IMR-90 (cell line): ENCODE measurements around the gene LDAH. TPM values are rescaled to one million over a fixed set of nuclear protein-coding genes. Genes with fewer than 3 reads are reported as not detected.

Experiments used
- ATAC-seq: fragments of 200-7000 bp; cut with Tn5 transposase; 2 replicates; pipeline ENCODE4 v1.9.1; 2020; ENCODE audit warnings: low read depth, mild to moderate bottlenecking, moderate library complexity
- BruUV-seq: library from RNA; stranded (reverse); fragments of 400-500 nt; replicated peaks from 2 replicates; lab custom pipeline; 2021; lab: Mats Ljungman, UMichigan
- CTCF ChIA-PET: fragments of 300-600 bp; formaldehyde crosslinking; extraction: SDS; loops from one replicate; lab custom pipeline; 2021; ENCODE audit warnings: antibody characterized with exemption; lab: Yijun Ruan, JAX
- POLR2A ChIA-PET: fragments of 300-600 bp; sonication (Branson Sonifier 250); formaldehyde crosslinking; loops from one replicate; lab custom pipeline; 2022; ENCODE audit warnings: antibody characterized with exemption; ENCODE audit not compliant: unreplicated experiment; lab: Charles Lee
- DNase-seq: peaks from one replicate; pipeline ENCODE4 v3.0.0; 2013
- H2AFZ ChIP-seq: replicated peaks from 2 replicates; pipeline ENCODE3; 2013; ENCODE audit warnings: low read length, mild to moderate bottlenecking; ENCODE audit not compliant: poor library complexity
- H2AK5ac ChIP-seq: 2 replicates; pipeline ENCODE4 v1.6.1; 2013; ENCODE audit warnings: low read depth, low read length, inconsistent platforms
- H2AK9ac ChIP-seq: replicated peaks from 2 replicates; pipeline ENCODE3; 2013; ENCODE audit warnings: mild to moderate bottlenecking, low read depth, low read length, moderate library complexity; ENCODE audit not compliant: poor library complexity
- H2BK120ac ChIP-seq: 2 replicates; pipeline ENCODE4 v1.6.1; 2013; ENCODE audit warnings: low read depth, low read length, inconsistent platforms
- H2BK15ac ChIP-seq: 3 replicates; pipeline ENCODE4 v1.6.1; 2013; ENCODE audit warnings: low read depth, low read length, inconsistent platforms
- H2BK20ac ChIP-seq: 2 replicates; pipeline ENCODE4 v1.6.1; 2013; ENCODE audit warnings: low read depth, mild to moderate bottlenecking, inconsistent platforms, low read length, moderate library complexity
- H2BK5ac ChIP-seq: 2 replicates; pipeline ENCODE4 v1.6.1; 2013; ENCODE audit warnings: mild to moderate bottlenecking, low read depth, low read length, inconsistent platforms; ENCODE audit not compliant: poor library complexity, severe bottlenecking
- H3K14ac ChIP-seq: replicated peaks from 2 replicates; pipeline ENCODE4 v1.6.1; 2013; ENCODE audit warnings: low read depth, low read length, inconsistent platforms
- H3K18ac ChIP-seq: 2 replicates; pipeline ENCODE4 v1.6.1; 2013; ENCODE audit warnings: low read depth, low read length, control low read depth
- H3K23ac ChIP-seq: 2 replicates; pipeline ENCODE4 v1.6.1; 2013; ENCODE audit warnings: low read depth, low read length, inconsistent platforms
- H3K27ac ChIP-seq: 2 replicates; pipeline ENCODE4 v1.5.1; 2013; ENCODE audit warnings: mild to moderate bottlenecking, control low read depth, low read length; ENCODE audit not compliant: insufficient read depth
- H3K27me3 ChIP-seq: 2 replicates; pipeline ENCODE4 v1.6.1; 2013; ENCODE audit warnings: low read length; ENCODE audit not compliant: control insufficient read depth, insufficient read depth
- H3K36me3 ChIP-seq: 2 replicates; pipeline ENCODE4 v1.6.1; 2013; ENCODE audit warnings: low read length, mixed read lengths; ENCODE audit not compliant: control insufficient read depth, insufficient read depth
- H3K4ac ChIP-seq: 2 replicates; pipeline ENCODE4 v1.6.1; 2013; ENCODE audit warnings: low read depth, low read length, inconsistent platforms
- H3K4me1 ChIP-seq: 2 replicates; pipeline ENCODE4 v1.6.1; 2013; ENCODE audit warnings: low read length, mixed read lengths; ENCODE audit not compliant: control insufficient read depth, insufficient read depth
- H3K4me2 ChIP-seq: 2 replicates; pipeline ENCODE4 v1.6.1; 2013; ENCODE audit warnings: low read depth, mild to moderate bottlenecking, control low read depth, low read length, moderate library complexity
- H3K4me3 ChIP-seq: 2 replicates; pipeline ENCODE4 v1.5.1; 2013; ENCODE audit warnings: low read depth, mild to moderate bottlenecking, control low read depth, low read length, moderate library complexity; ENCODE audit not compliant: insufficient read depth
- H3K56ac ChIP-seq: 2 replicates; pipeline ENCODE4 v1.6.1; 2013; ENCODE audit warnings: low read length, inconsistent platforms; ENCODE audit not compliant: insufficient read depth; ENCODE audit errors: extremely low read depth
- H3K79me1 ChIP-seq, 2 experiments: 2 replicates each; pipeline ENCODE4 v1.6.1; 2013; ENCODE audit warnings: low read length in 2 of 2, inconsistent platforms in 1 of 2, low read depth in 1 of 2
- H3K9ac ChIP-seq: 2 replicates; pipeline ENCODE4 v1.6.1; 2013; ENCODE audit warnings: low read depth, low read length, control low read depth
- H3K9me1 ChIP-seq: 2 replicates; pipeline ENCODE4 v1.6.1; 2013; ENCODE audit warnings: low read length, inconsistent platforms; ENCODE audit not compliant: insufficient read depth
- H3K9me3 ChIP-seq: 2 replicates; pipeline ENCODE4 v1.6.1; 2013; ENCODE audit warnings: low read length; ENCODE audit not compliant: control insufficient read depth, insufficient read depth
- H4K20me1 ChIP-seq: 2 replicates; pipeline ENCODE4 v1.6.1; 2013; ENCODE audit warnings: low read length, inconsistent platforms; ENCODE audit not compliant: insufficient read depth
- H4K5ac ChIP-seq: 2 replicates; pipeline ENCODE4 v1.6.1; 2013; ENCODE audit warnings: mild to moderate bottlenecking, low read depth, low read length, control low read depth
- H4K8ac ChIP-seq, 2 experiments: 2 replicates each; pipeline ENCODE4 v1.6.1; 2013; ENCODE audit warnings: low read depth in 2 of 2, low read length in 2 of 2, control low read depth in 1 of 2, inconsistent platforms in 1 of 2
- H4K91ac ChIP-seq: 2 replicates; pipeline ENCODE4 v1.6.1; 2013; ENCODE audit warnings: low read depth, low read length, inconsistent platforms; ENCODE audit not compliant: insufficient read depth
- CTCF ChIP-seq: conservative IDR thresholded peaks from 2 replicates; pipeline ENCODE4 v1.5.1; 2012; ENCODE audit warnings: mild to moderate bottlenecking, low read depth, low read length, improper control_type of control experiment
- FOS ChIP-seq: fragments of 150-350 bp; IDR thresholded peaks from 2 replicates; pipeline ENCODE4 v1.6.1; 2016; ENCODE audit warnings: low read depth, low read length
- MAFK ChIP-seq: IDR thresholded peaks from 2 replicates; pipeline ENCODE4 v1.6.1; 2012; ENCODE audit warnings: low read depth, low read length, improper control_type of control experiment
- MAZ ChIP-seq: IDR thresholded peaks from 2 replicates; pipeline ENCODE4 v1.6.1; 2012; ENCODE audit warnings: low read depth, mild to moderate bottlenecking, low read length, improper control_type of control experiment, moderate library complexity, borderline replicate concordance
- MXI1 ChIP-seq: IDR thresholded peaks from 2 replicates; pipeline ENCODE4 v1.6.1; 2012; ENCODE audit warnings: low read depth, mild to moderate bottlenecking, low read length, moderate library complexity, borderline replicate concordance
- NFE2L2 ChIP-seq: fragments of 150-350 bp; IDR thresholded peaks from 2 replicates; pipeline ENCODE4 v1.6.1; 2016; ENCODE audit warnings: low read depth, mild to moderate bottlenecking, low read length
- USF2 ChIP-seq: fragments of 150-350 bp; IDR thresholded peaks from 2 replicates; pipeline ENCODE4 v1.6.1; 2017; ENCODE audit warnings: mild to moderate bottlenecking, antibody characterized with exemption, low read length, low read depth
- WGBS, 2 experiments: methylation state at CpG; one replicate each; pipeline versions ENCODE4 v1.1.5 to v1.1.7; 2013; ENCODE audit warnings: missing lambda C conversion rate in 2 of 2; ENCODE audit not compliant: insufficient read length in 1 of 2; ENCODE audit errors: extremely low coverage in 2 of 2; 5-methylcytosine and 5-hydroxymethylcytosine counted together
- dilution Hi-C: fragments of 300-500 bp; cut with HindIII; formaldehyde crosslinking; loops from one replicate; pipeline ENCODE4 v1.14.3; 2018; ENCODE audit warnings: low sequenced_read_pairs; ENCODE audit not compliant: unreplicated experiment
- in situ Hi-C: fragments of 300-500 bp; cut with MboI; formaldehyde crosslinking; loops from 3 replicates; pipeline ENCODE4 v1.14.3; 2019; ENCODE audit warnings: low sequenced_read_pairs, inconsistent platforms, mixed read lengths
- intact Hi-C: fragments of 100-400 bp; cut with micrococcal nuclease; formaldehyde crosslinking; loops from 2 replicates; pipeline ENCODE4 v1.10.0; 2022
- polyA plus RNA-seq, 3 experiments: library from polyadenylated mRNA; depleted of rRNA; stranded (reverse); fragments of >200 nt; gene quantifications; 2 replicates each; pipeline ENCODE4 v1.2.3, GENCODE V29; 2012; ENCODE audit warnings: low replicate concordance in 1 of 3
- total RNA-seq: library from RNA; depleted of rRNA; stranded (reverse); fragments of >200 nt; gene quantifications from 2 replicates; pipeline ENCODE4 v1.2.3, GENCODE V29; 2012

LDAH gene
- total and polyA plus RNA-seq, 2 of the 4 experiments (the other 2 are of a cell fraction), result 12.1 to 31.7 TPM

GRCh38 chr2:20673686-20674308 is 149.1 kb downstream of the LDAH start:
- Histone ChIP-seq H3K4me3 (no peak overlapping the region), H2AK9ac (no peak overlapping the region), H3K79me1 (no peaks in the 10 kb centered on the region), H3K9me1 (peaks cover 5% of the 10 kb centered on the region; the same call in 1 of the 2 replicates), H2BK5ac (no peak overlapping the region), H3K23ac (no peak overlapping the region), H3K27me3 (peaks cover 42% of the 10 kb centered on the region), H3K4ac (no peak overlapping the region), H3K27ac (no peak overlapping the region), H3K4me1 (peaks cover 7% of the 10 kb centered on the region; the same call in 1 of the 2 replicates), H2AFZ (no peak overlapping the region), H3K9ac (no peak overlapping the region), H4K5ac (no peak overlapping the region), H3K36me3 (peaks cover 1% of the 10 kb centered on the region; the same call in 1 of the 2 replicates), H3K4me2 (no peak overlapping the region), H2BK15ac (no peak overlapping the region), H4K91ac (no peak overlapping the region), H3K56ac (no peak overlapping the region), H3K14ac (no peak overlapping the region), H2BK20ac (no peak overlapping the region), H2BK120ac (no peak overlapping the region), H4K20me1 (no peaks in the 10 kb centered on the region), H3K18ac (no peak overlapping the region), H4K8ac (no peak overlapping the region), H3K9me3 (peaks cover 12% of the 10 kb centered on the region; the same call in 1 of the 2 replicates), H2AK5ac (no peak overlapping the region)
- 100% methylated on average over 1 of the region's 5 CpGs; no CpG with 5 or more reads in 1 of the 2 experiments for WGBS, 2 experiments
- in situ Hi-C loops (loop anchor here (25.0 kb wide), 1 partner anchor 1089 kb away; no protein-coding TSS in a partner anchor), dilution Hi-C loops (no loop called here), intact Hi-C loops (no loop called here)
- ChIA-PET CTCF (interaction anchor here (0.6 to 1.4 kb wide), 3 partner anchors 13 to 182 kb away, joined by 3 to 5 read pairs (median 4); no protein-coding TSS in a partner anchor), POLR2A (no interaction called here)
- TF ChIP-seq USF2 (no peak), MXI1 (no peak), FOS (no peak), MAZ (no peak), NFE2L2 (no peak), CTCF (no peak), MAFK (no peak)
- BruUV-seq, result no TSS peak
- DNase-seq, result no peak
- ATAC-seq, result no peak
